T47D (cell line): ENCODE results near the gene ANXA6.
"Not testable (repeated sequence)": the region's sequence is repeated elsewhere in the genome, so short reads cannot be mapped to it uniquely, and the experiment has no call there.

ENCODE experiments used
- DNase-seq, 2 experiments: peaks; one replicate each; pipeline versions ENCODE4 v3.0.0 to v3.0.0-alpha.2; 2011 to 2012; ENCODE audit warnings: low read depth in 1 of 2, low spot score in 1 of 2
- JUND ChIP-seq: IDR thresholded peaks from 2 replicates; pipeline ENCODE4 v1.6.1; 2012; ENCODE audit warnings: low read depth
- in situ Hi-C: cut with HindIII; loops from 2 replicates; pipeline ENCODE4 v1.10.0; 2016; ENCODE audit warnings: low sequenced_read_pairs, low pct_unique_long_range_greater_than_20kb

ANXA6 gene

GRCh38 chr5:151157426-151158286, at the start of gene ANXA6:
TSS of gene ANXA6 (minus strand) at chr5:151157779. CDS start at chr5:151147901, 9,878 bp downstream.
- peak; percentile 97 to 98 for DNase-seq
- TF ChIP-seq JUND = peak; percentile 86
- in situ Hi-C loops = no loop called here

- in situ Hi-C loops = no loop called here
- no peak for TF ChIP-seq JUND
- no peak for DNase-seq
Measured at GRCh38 chr5:151205411-151205810, 47.8 kb upstream of the ANXA6 start.

- TF ChIP-seq JUND = no peak
- DNase-seq = no peak
- in situ Hi-C loops = no loop called here
Measured at GRCh38 chr5:151204051-151204450, 46.5 kb upstream of the ANXA6 start.

GRCh38 chr5:151202381-151203139, 45.0 kb upstream of the ANXA6 start:
- no peak for TF ChIP-seq JUND
- peak in 1 of 2 experiments; percentile 34 for DNase-seq
- in situ Hi-C loops = no loop called here

- in situ Hi-C loops = no loop called here
- no peak for TF ChIP-seq JUND
- no peak for DNase-seq
Measured at GRCh38 chr5:151200913-151201595, 43.5 kb upstream of the ANXA6 start.

GRCh38 chr5:151199581-151200185, 42.1 kb upstream of the ANXA6 start:
- no peak for TF ChIP-seq JUND
- in situ Hi-C loops = no loop called here
- no peak for DNase-seq

GRCh38 chr5:151198861-151199260, 41.3 kb upstream of the ANXA6 start:
- in situ Hi-C loops = no loop called here
- no peak for TF ChIP-seq JUND
- no peak for DNase-seq

GRCh38 chr5:151197291-151197600, 39.7 kb upstream of the ANXA6 start:
- DNase-seq, in situ Hi-C loops: not testable (repeated sequence)

GRCh38 chr5:151196556-151197290, 39.1 kb upstream of the ANXA6 start:
- DNase-seq = no peak
- in situ Hi-C loops = no loop called here
- TF ChIP-seq JUND = no peak

GRCh38 chr5:151195622-151196021, 38.0 kb upstream of the ANXA6 start:
- no peak for DNase-seq
- in situ Hi-C loops = no loop called here
- TF ChIP-seq JUND = no peak

- DNase-seq = no peak
- no peak for TF ChIP-seq JUND
- in situ Hi-C loops = no loop called here
Measured at GRCh38 chr5:151192626-151193025, 35.0 kb upstream of the ANXA6 start.

- DNase-seq = no peak
- no peak for TF ChIP-seq JUND
- in situ Hi-C loops = no loop called here
Measured at GRCh38 chr5:151191661-151192060, 34.1 kb upstream of the ANXA6 start.
